Osteocyte (in vitro differentiated cells): ENCODE results near the gene GRIN2D. TPM values are rescaled to one million over a fixed set of nuclear protein-coding genes. Genes with fewer than 3 reads are reported as not detected.

Experiments
- DNase-seq: peaks from one replicate; pipeline ENCODE4 v3.0.0; 2021; ENCODE audit warnings: mixed read lengths; ENCODE audit not compliant: unreplicated experiment; ENCODE audit errors: extremely low spot score
- H3K27ac Mint-ChIP-seq: one replicate; pipeline ENCODE4 v1.8.0; 2021; ENCODE audit warnings: mild to moderate bottlenecking, mixed read lengths; ENCODE audit not compliant: unreplicated experiment
- H3K27me3 Mint-ChIP-seq: one replicate; pipeline ENCODE4 v1.8.0; 2021; ENCODE audit warnings: mixed read lengths; ENCODE audit not compliant: unreplicated experiment
- H3K36me3 Mint-ChIP-seq: one replicate; pipeline ENCODE4 v1.8.0; 2021; ENCODE audit warnings: mixed read lengths; ENCODE audit not compliant: unreplicated experiment
- H3K4me1 Mint-ChIP-seq: one replicate; pipeline ENCODE4 v1.8.0; 2021; ENCODE audit warnings: mixed read lengths; ENCODE audit not compliant: unreplicated experiment
- H3K4me3 Mint-ChIP-seq: one replicate; pipeline ENCODE4 v1.8.0; 2021; ENCODE audit warnings: mild to moderate bottlenecking, moderate library complexity, mixed read lengths; ENCODE audit not compliant: unreplicated experiment
- H3K9me3 Mint-ChIP-seq: one replicate; pipeline ENCODE4 v1.8.0; 2021; ENCODE audit warnings: mixed read lengths; ENCODE audit not compliant: unreplicated experiment
- long read RNA-seq: library from polyadenylated mRNA; unstranded; transcript quantifications from one replicate; pipeline ENCODE4 v2.0.0, GENCODE V29; 2021
- total RNA-seq: library from RNA; stranded (reverse); gene quantifications from 2 replicates; pipeline ENCODE4 v1.2.1, GENCODE V29; 2021
- TF ChIP-seq, protein P1 (sequence below): fragments of 200-600 bp; sonication (generic); IDR thresholded peaks from 2 replicates; pipeline ENCODE4 v1.5.0; 2021; ENCODE audit warnings: antibody characterized with exemption, mild to moderate bottlenecking, moderate library complexity

GRIN2D gene
- total RNA-seq: 0.68 and 1.2 TPM in 2 replicates
- long read RNA-seq: 0 reads

DNA sequence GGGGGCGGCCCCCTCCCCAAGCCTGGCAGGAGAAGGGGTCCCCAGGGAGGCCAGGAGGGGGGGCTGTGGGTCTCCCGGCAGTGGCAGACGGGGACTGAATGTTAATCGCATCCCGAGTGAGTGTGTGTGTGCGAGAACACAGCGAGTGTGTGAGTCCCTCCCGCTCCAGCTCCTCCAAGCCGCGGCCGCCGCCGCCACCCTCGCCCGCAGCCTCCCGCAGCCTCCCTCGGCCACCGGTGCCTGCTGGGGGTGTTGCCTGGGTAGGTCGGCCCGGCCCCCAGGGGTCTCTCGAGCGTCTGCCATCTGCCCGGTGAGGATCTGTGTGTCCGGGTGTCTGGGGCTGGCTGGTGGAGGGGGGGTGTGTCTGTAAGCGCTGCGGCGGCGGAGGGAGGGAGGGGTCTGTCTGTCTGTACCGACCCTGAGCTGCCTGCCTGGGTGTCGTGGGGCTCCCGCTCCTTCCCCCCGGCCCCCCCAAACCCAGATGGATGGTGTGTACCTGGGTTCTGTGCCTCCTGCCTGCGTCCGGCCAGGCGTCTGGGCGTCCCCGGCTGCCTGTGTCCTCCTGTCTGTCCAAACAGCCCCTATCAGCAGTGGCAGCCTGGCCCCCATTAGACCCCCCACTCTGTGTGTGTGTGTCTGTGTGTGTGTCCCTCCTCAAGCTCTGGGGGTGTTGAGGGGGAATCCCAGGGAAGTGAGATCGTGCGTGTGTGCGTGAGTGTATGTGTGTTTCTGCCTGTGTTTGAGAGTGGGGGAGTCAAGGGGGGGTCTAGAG is at the start of gene GRIN2D:
Gene GRIN2D (plus strand): TSS at position 110 of the 772 bp plus-strand sequence. CDS start 4,725 bp downstream, outside the sequence.
- DNase-seq: no peak
- peaks cover 43% of the 10 kb centered on the region for H3K4me1 Mint-ChIP-seq
- peaks cover under 1% of the 10 kb centered on the region for H3K36me3 Mint-ChIP-seq
- H3K4me3 Mint-ChIP-seq: peak within 1 kb of the TSS; percentile 58
- peak within 1 kb of the TSS; percentile 44 for H3K27ac Mint-ChIP-seq
- peaks cover 10% of the 10 kb centered on the region for H3K27me3 Mint-ChIP-seq
- TF ChIP-seq, protein P1, sequence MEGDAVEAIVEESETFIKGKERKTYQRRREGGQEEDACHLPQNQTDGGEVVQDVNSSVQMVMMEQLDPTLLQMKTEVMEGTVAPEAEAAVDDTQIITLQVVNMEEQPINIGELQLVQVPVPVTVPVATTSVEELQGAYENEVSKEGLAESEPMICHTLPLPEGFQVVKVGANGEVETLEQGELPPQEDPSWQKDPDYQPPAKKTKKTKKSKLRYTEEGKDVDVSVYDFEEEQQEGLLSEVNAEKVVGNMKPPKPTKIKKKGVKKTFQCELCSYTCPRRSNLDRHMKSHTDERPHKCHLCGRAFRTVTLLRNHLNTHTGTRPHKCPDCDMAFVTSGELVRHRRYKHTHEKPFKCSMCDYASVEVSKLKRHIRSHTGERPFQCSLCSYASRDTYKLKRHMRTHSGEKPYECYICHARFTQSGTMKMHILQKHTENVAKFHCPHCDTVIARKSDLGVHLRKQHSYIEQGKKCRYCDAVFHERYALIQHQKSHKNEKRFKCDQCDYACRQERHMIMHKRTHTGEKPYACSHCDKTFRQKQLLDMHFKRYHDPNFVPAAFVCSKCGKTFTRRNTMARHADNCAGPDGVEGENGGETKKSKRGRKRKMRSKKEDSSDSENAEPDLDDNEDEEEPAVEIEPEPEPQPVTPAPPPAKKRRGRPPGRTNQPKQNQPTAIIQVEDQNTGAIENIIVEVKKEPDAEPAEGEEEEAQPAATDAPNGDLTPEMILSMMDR: no peak
- H3K9me3 Mint-ChIP-seq: no peaks in the 10 kb centered on the region

DNA sequence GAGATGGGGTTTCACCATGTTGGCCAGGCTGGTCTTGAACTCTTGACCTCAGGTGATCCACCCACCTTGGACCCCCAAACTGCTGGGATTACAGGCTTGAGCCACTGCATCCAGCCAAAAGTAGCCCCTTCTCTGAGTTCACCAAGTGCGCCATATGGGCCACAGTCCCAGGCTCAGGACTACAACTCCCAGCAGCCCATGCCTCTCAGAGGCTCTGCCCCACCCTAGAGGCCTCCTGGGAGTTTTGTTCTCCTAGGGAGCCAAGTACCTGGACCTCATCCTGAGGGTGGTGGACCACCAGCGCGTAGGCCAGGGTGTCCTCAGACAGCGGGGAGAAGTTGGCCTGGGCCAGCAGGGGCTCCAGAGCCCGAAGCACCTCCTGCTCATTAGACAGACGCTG is 48.6 kb upstream of the GRIN2D start:
- TF ChIP-seq, protein P1: no peak

DNA sequence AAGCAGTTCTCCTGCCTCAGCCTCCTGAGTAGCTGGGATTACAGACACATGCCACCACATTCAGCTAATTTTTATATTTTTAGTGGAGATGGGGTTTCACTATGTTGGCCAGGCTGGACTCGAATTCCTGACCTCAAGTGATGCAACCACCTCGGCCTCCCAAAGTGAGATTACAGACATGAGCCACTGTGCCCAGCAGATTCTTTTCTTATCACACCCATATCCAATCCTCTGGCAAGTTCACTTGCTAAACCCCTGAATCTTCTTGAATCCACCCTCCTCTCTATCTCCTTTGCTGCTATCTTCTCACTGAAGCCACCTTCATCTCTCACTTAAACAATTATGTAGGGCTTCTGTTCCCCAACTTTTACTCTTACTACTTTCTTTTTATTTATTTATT is 47.3 kb upstream of the GRIN2D start:
- Mint-ChIP-seq H3K27ac (no peak overlapping the region), H3K9me3 (no peaks in the 10 kb centered on the region), H3K4me3 (no peak overlapping the region), H3K4me1 (peaks cover 8% of the 10 kb centered on the region), H3K36me3 (no peaks in the 10 kb centered on the region), H3K27me3 (no peaks in the 10 kb centered on the region)
- TF ChIP-seq, protein P1: no peak
- no peak for DNase-seq

More for the DNA sequence above, 48.6 kb upstream of the GRIN2D start:
- Mint-ChIP-seq H3K36me3 (no peaks in the 10 kb centered on the region), H3K27me3 (no peaks in the 10 kb centered on the region), H3K9me3 (no peaks in the 10 kb centered on the region), H3K27ac (no peak overlapping the region), H3K4me1 (peaks cover 8% of the 10 kb centered on the region), H3K4me3 (no peak overlapping the region)
- no peak for DNase-seq

DNA sequence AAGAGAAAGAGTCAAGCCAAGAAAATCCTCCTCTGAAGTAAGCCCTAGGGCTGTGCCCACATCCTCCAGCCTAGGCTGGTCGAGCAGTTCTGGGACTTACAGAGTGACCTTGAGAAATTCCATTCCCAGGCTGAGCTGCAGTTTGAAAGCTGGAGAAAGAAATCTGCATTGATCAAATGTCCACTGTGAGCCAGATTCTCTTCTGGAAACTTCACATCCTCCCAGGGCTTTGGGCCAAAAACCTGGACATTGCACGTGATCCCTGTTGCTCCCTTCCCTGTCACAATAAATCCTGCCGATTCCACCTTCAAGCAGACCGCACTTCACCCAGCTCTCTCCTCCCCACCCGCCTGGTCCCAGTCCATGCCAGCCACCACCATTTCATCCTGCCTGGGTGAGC is 45.4 kb upstream of the GRIN2D start:
- TF ChIP-seq, protein P1: no peak
- DNase-seq: no peak
- Mint-ChIP-seq H3K27ac (peak overlapping the region; percentile 27), H3K4me3 (no peak overlapping the region), H3K9me3 (no peaks in the 10 kb centered on the region), H3K36me3 (no peaks in the 10 kb centered on the region), H3K4me1 (peaks cover 8% of the 10 kb centered on the region), H3K27me3 (no peaks in the 10 kb centered on the region)

DNA sequence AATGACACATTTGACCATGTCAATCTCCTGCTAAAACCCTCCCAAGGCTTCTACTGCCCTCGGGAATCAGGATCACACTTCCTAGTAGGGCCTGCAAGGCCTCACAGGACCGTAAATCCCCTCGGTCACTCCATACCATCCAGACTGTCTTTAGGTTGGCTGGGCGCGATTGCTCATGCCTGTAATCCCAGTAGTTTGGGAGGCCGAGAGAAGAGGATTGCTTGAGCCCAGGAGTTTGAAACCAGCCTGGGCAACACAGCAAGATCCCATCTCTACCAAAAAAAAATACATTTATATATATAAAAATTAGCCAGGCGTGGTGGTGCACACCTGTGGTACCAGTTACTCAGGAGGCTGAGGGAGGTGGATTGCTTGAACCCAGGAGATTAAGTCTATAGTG is 44.7 kb upstream of the GRIN2D start:
- Mint-ChIP-seq H3K9me3 (no peaks in the 10 kb centered on the region), H3K27ac (no peak overlapping the region), H3K27me3 (no peaks in the 10 kb centered on the region), H3K4me3 (no peak overlapping the region), H3K36me3 (no peaks in the 10 kb centered on the region), H3K4me1 (peaks cover 8% of the 10 kb centered on the region)
- TF ChIP-seq, protein P1: no peak
- no peak for DNase-seq
